Activated naive CD4-positive, alpha-beta T cell treated with anti-CD3 and anti-CD28 coated beads, Interleukin-2, amount 10 ng/mL, durations not matched to agents 5 hours and 36 hours (primary cell): ENCODE data around the gene ZNF331. TPM values are rescaled to one million over a fixed set of nuclear protein-coding genes. Genes with fewer than 3 reads are reported as not detected.

Source experiments
- total RNA-seq, 2 experiments: library from RNA; stranded (reverse); gene quantifications; one replicate each; pipeline ENCODE4 v1.2.3, GENCODE V29; 2021

The ZNF331 gene
- 10 to 100 TPM; 17.4 to 18.5 TPM for total RNA-seq

DNA sequence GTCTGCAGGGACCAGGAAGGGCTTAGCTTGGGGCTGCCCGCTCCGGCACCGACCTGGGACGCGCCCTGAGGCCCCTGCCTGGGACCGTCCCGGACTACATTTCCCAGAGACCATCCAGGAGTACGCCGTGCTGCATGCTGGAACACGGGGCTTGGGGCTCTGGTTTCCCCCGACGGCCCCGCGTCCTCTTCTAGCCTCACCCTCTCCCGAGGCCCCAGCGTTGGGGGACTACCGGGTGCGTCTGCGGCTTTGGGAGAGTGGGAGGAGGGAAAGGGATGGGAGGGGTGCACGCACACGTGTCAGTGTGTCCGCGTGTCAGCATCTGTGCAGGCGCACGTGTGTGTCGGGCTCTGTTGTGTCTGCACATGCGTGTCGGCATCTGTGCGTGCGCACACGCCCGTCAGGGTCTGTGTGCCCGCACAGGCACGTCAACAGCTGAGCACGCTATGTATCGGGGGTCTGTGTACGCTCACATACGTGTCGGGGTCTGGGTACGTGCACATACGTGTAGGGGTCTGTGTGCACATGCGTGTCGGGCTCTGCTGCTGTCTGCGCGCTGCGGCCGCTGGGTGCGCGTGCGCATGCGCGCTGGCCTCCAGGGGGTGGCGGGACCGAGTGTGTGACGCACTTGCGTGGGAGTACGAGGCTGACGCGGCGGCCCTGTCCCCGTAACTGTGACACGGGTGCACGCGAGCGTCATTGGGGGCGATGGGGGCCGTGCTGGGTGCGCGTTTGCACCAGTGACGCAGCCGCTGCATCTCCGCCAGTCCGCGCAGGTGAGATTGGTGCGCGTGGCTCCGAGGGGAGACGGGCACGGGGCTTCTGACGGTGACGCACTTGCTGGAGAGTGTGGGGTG lies at the start of gene ZNF331:
TSS of gene ZNF331 (plus strand) at position 625 of the 857 bp plus-strand sequence. CDS start 31,232 bp downstream, outside the sequence.

Other genes starting within 250 kb of the ZNF331 start
- 10 to 100 TPM; 10.4 to 11.0 TPM for gene ZNF845, start 204.4 kb upstream of the ZNF331 start, total RNA-seq
- 10 to 100 TPM; 20.0 to 22.8 TPM for gene ZNF525, start 172.4 kb upstream of the ZNF331 start, total RNA-seq
- gene ZNF765, start 143.0 kb upstream of the ZNF331 start, total RNA-seq = 10 to 100 TPM; 14.3 to 15.7 TPM
- 10 to 100 TPM; 13.9 to 14.2 TPM for gene ZNF761, start 106.2 kb upstream of the ZNF331 start, total RNA-seq
- 1 to 10 TPM; 5.8 to 7.1 TPM for gene ZNF813, start 70.4 kb upstream of the ZNF331 start, total RNA-seq
- gene DPRX, start 93.9 kb downstream of the ZNF331 start, total RNA-seq = not detected